Measurements from ENCODE around the gene OR1K1. TPM values are rescaled to one million over a fixed set of nuclear protein-coding genes. Genes with fewer than 3 reads are reported as not detected.
"Not testable (repeated sequence)": the region's sequence is repeated elsewhere in the genome, so short reads cannot be mapped to it uniquely, and the experiment has no call there.

Gene OR1K1
- total RNA-seq, 2 experiments from 2014 or later = not detected

DNA sequence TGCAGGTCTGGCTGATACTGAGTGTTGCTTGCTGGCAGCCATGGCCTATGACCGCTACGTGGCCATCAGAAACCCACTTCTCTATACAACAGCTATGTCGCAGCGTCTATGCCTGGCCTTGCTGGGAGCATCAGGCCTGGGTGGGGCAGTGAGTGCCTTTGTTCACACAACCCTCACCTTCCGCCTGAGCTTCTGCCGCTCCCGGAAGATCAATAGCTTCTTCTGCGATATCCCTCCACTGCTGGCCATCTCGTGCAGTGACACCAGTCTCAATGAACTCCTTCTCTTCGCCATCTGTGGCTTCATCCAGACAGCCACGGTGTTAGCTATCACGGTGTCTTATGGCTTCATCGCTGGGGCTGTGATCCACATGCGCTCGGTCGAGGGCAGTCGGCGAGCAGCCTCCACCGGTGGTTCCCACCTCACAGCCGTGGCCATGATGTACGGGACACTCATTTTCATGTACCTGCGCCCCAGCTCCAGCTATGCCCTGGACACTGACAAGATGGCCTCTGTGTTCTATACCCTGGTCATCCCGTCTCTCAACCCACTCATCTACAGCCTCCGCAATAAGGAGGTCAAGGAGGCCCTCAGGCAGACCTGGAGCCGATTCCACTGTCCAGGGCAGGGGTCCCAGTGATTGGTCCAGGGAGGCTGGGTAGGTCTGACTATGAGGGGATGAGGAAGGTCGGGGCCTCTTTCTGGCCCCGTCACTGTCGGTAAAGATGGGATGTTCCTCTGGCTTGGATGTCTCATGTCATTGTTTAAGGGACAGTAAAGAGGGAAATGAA is 10.5 kb upstream of the OR1K1 start:
- ATAC-seq (no peak), DNase-seq (no peak)
- ChIA-PET POLR2A (no interaction called here), CTCF (interaction anchor here (1.0 to 1.2 kb wide), 2 partner anchors 20 to 291 kb away, joined by 4 read pairs; no protein-coding TSS in a partner anchor)
- Mint-ChIP-seq H3K36me3 (ENCODE audit: low read depth) (no peaks in the 10 kb centered on the region), H3K4me3 (no peak overlapping the region), H3K4me1 (ENCODE audit: low read depth) (no peaks in the 10 kb centered on the region), H3K27me3 (ENCODE audit: low read depth) (no peaks in the 10 kb centered on the region), H3K27ac (no peak overlapping the region), H3K9me3 (ENCODE audit: insufficient read depth) (no peaks in the 10 kb centered on the region)

GRCh38 chr9:122791872-122792669 is 7.9 kb upstream of the OR1K1 start:
- Mint-ChIP-seq H3K4me3 (no peak overlapping the region), H3K4me1 (ENCODE audit: low read depth) (no peaks in the 10 kb centered on the region), H3K27ac (no peak overlapping the region), H3K27me3 (ENCODE audit: low read depth) (no peaks in the 10 kb centered on the region), H3K36me3 (ENCODE audit: low read depth) (no peaks in the 10 kb centered on the region), H3K9me3 (ENCODE audit: insufficient read depth) (no peaks in the 10 kb centered on the region)
- ChIA-PET CTCF (no interaction called here), POLR2A (no interaction called here)
- no peak for DNase-seq
- no peak for ATAC-seq

GRCh38 chr9:122797316-122798063 is 2.4 kb upstream of the OR1K1 start:
- POLR2A ChIA-PET = interaction anchor here (0.6 kb wide), 2 partner anchors 60 to 1772 kb away, joined by 3 to 4 read pairs; no protein-coding TSS in a partner anchor
- Mint-ChIP-seq H3K36me3 (ENCODE audit: low read depth) (no peaks in the 10 kb centered on the region), H3K27me3 (ENCODE audit: low read depth) (no peaks in the 10 kb centered on the region), H3K4me1 (ENCODE audit: low read depth) (no peaks in the 10 kb centered on the region), H3K4me3 (no peak overlapping the region), H3K9me3 (ENCODE audit: insufficient read depth) (no peaks in the 10 kb centered on the region), H3K27ac (no peak overlapping the region)
- DNase-seq (no peak), ATAC-seq (no peak)
- CTCF ChIA-PET = no interaction called here

- no peak overlapping the region for H3K4me3 Mint-ChIP-seq
- ATAC-seq (no peak), DNase-seq (no peak)
- H3K4me1 Mint-ChIP-seq (ENCODE audit: low read depth) = peaks cover 30% of the 10 kb centered on the region
- POLR2A ChIA-PET = no interaction called here
- peaks cover 3% of the 10 kb centered on the region for H3K9me3 Mint-ChIP-seq (ENCODE audit: insufficient read depth)
- H3K36me3 Mint-ChIP-seq (ENCODE audit: low read depth) = peaks cover 7% of the 10 kb centered on the region
- no peaks in the 10 kb centered on the region for H3K27me3 Mint-ChIP-seq (ENCODE audit: low read depth)
- CTCF ChIA-PET = interaction anchor here (2.5 to 5.7 kb wide), 3 partner anchors 308 to 708 kb away, joined by 13 to 102 read pairs (median 48); no protein-coding TSS in a partner anchor
- H3K27ac Mint-ChIP-seq = no peak overlapping the region
These were observed 6.7 kb downstream of the OR1K1 start for GRCh38 chr9:122806661-122807060.

DNA sequence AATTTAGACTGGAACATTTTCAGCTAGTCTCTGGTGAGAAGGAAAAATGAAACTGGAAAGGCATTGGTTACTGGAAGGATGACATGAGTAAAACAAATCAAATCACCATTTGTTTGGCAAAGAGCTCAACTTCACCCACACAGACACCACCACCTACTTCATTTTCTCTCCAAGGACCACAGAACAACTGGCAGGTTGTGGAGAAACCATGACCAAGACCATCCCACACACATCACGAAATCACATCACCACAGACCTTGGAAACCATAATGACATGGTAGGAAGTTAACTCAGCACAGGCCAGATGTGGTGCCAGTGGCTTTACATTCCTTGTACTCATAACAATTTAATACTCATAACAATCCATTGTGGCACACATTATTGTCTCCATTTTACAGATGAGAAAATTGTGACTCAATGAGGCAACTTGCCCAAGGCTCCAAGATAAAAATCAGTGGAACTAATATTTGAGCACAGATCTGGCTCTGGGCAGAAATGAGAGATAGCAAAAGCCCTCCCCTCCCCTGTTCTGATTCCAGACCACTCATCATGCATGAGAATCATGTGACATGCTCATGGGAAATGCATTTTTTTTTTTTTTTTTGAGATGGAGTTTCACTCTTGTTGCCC is 7.5 kb downstream of the OR1K1 start:
- ChIA-PET CTCF (interaction anchor here (1.5 to 5.7 kb wide), 5 partner anchors 309 to 708 kb away, joined by 8 to 102 read pairs (median 13); no protein-coding TSS in a partner anchor), POLR2A (interaction anchor here (0.5 kb wide), 1 partner anchor 1813 kb away, joined by 3 read pairs; no protein-coding TSS in a partner anchor)
- Mint-ChIP-seq H3K4me3 (no peak overlapping the region), H3K4me1 (ENCODE audit: low read depth) (peaks cover 30% of the 10 kb centered on the region), H3K9me3 (ENCODE audit: insufficient read depth) (peaks cover 3% of the 10 kb centered on the region), H3K27ac (no peak overlapping the region), H3K36me3 (ENCODE audit: low read depth) (peaks cover 7% of the 10 kb centered on the region), H3K27me3 (ENCODE audit: low read depth) (no peaks in the 10 kb centered on the region)
- ATAC-seq = no peak
- DNase-seq = peak; percentile 42

GRCh38 chr9:122808141-122808540 is 8.2 kb downstream of the OR1K1 start:
- ChIA-PET POLR2A (interaction anchor here (0.5 to 1.1 kb wide), 2 partner anchors 21 to 1812 kb away, joined by 3 read pairs; no protein-coding TSS in a partner anchor), CTCF (interaction anchor here (0.8 to 5.7 kb wide), 8 partner anchors 235 to 709 kb away, joined by 3 to 102 read pairs (median 10); no protein-coding TSS in a partner anchor)
- no peaks in the 10 kb centered on the region for H3K27me3 Mint-ChIP-seq (ENCODE audit: low read depth)
- H3K4me1 Mint-ChIP-seq (ENCODE audit: low read depth) = peaks cover 30% of the 10 kb centered on the region
- H3K4me3 Mint-ChIP-seq = no peak overlapping the region
- DNase-seq (peak; percentile 32), ATAC-seq (peak; percentile 72)
- H3K9me3 Mint-ChIP-seq (ENCODE audit: insufficient read depth) = peaks cover 3% of the 10 kb centered on the region
- H3K27ac Mint-ChIP-seq = peak overlapping the region; percentile 31
- peaks cover 7% of the 10 kb centered on the region for H3K36me3 Mint-ChIP-seq (ENCODE audit: low read depth)

DNA sequence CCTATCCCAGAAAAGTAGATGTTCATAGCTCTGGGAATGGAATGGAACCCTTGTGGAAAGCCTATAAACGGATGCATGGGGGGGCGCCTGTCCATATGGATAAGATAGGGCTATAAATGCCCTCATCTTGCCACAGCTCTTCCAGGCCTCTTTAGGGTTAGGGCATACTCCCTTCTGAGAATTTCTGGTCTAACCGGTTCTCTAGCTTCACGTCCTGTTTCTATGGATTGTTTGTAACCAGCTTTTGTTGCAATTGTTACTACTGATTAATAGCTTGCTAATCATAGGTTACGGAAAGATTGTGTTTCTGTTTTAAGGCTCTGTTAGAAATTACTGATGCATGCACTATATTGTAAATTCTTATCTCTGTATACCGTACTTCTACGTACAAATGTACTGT is 9.3 kb downstream of the OR1K1 start:
- H3K4me1 Mint-ChIP-seq (ENCODE audit: low read depth) = peaks cover 30% of the 10 kb centered on the region
- H3K4me3 Mint-ChIP-seq; H3K9me3 Mint-ChIP-seq (ENCODE audit: insufficient read depth); ATAC-seq; H3K36me3 Mint-ChIP-seq (ENCODE audit: low read depth); H3K27me3 Mint-ChIP-seq (ENCODE audit: low read depth); DNase-seq; H3K27ac Mint-ChIP-seq; POLR2A ChIA-PET: not testable (repeated sequence)
- CTCF ChIA-PET = interaction anchor here (0.8 to 5.7 kb wide), 8 partner anchors 20 to 710 kb away, joined by 3 to 102 read pairs (median 10); no protein-coding TSS in a partner anchor

DNA sequence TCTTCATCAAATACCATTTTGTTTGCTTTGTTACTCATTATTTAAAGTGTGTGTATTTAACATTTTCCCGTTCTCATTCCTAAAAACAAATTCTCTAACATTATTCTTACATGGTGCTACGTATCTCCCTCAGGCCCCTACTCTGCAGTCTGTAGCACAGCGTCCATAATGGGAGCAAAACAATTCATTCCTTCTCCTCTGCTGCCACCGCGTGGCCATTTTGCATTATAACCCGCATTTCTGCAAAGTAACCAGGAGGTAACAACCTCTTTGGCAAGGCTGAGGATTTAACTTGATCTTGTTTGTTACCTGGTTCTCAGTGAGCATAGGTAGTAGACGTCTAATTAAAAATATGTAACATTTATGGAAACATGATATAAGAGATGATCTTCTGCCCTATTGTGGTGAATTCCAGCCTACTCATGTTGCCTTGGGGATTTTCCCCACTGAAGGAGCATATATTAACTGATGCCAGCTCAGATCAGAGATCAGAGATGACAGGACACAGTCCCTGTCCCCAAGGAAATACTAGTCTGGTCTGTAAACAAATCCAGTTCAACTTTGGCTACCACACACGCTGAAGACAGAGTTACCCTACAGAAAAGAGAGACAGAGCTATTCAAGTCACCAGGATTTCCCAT is 10.5 kb downstream of the OR1K1 start:
- POLR2A ChIA-PET = interaction anchor here (0.8 kb wide), 1 partner anchor 546 kb away, joined by 3 read pairs; the partner anchor contains the start of genes MRRF and RBM18
- H3K27me3 Mint-ChIP-seq (ENCODE audit: low read depth) = no peaks in the 10 kb centered on the region
- H3K4me1 Mint-ChIP-seq (ENCODE audit: low read depth) = peaks cover 34% of the 10 kb centered on the region
- DNase-seq = peak; percentile 85
- H3K36me3 Mint-ChIP-seq (ENCODE audit: low read depth) = peaks cover 15% of the 10 kb centered on the region
- ATAC-seq = peak; percentile 73
- no peak overlapping the region for H3K27ac Mint-ChIP-seq
- no peak overlapping the region for H3K4me3 Mint-ChIP-seq
- peaks cover 3% of the 10 kb centered on the region for H3K9me3 Mint-ChIP-seq (ENCODE audit: insufficient read depth)
- CTCF ChIA-PET = interaction anchor here (0.7 to 5.7 kb wide), 13 partner anchors 16 to 712 kb away, joined by 3 to 102 read pairs (median 3); partner anchors contain the start of genes MRRF, RBM18 and ZBTB6

DNA sequence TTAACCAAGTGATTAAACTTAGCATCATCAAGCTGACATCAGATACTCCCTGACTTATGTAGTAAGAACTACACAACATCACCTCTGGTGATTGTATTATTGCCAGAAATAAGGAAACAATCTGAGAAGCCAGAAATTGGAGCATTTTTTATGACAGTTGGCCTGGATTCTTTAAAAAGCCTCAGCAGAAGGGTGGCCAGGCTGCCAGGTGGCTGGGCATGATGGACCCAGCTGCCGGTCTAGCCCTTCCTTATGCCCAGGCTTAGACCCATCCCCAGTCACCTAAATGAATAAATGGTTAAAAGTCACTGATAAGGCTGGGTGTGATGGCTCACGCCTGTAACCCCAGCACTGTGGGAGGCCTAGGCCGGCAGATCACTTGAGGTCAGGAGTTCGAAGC is 12.8 kb downstream of the OR1K1 start:
- peaks cover 21% of the 10 kb centered on the region for H3K36me3 Mint-ChIP-seq (ENCODE audit: low read depth)
- DNase-seq = no peak
- ATAC-seq = no peak
- no peaks in the 10 kb centered on the region for H3K9me3 Mint-ChIP-seq (ENCODE audit: insufficient read depth)
- ChIA-PET POLR2A (interaction anchor here (1.3 kb wide), 1 partner anchor 349 kb away, joined by 3 read pairs; no protein-coding TSS in a partner anchor), CTCF (interaction anchor here (0.9 to 2.5 kb wide), 3 partner anchors 314 to 350 kb away, joined by 3 to 6 read pairs (median 4); no protein-coding TSS in a partner anchor)
- H3K4me3 Mint-ChIP-seq = no peak overlapping the region
- peaks cover 41% of the 10 kb centered on the region for H3K4me1 Mint-ChIP-seq (ENCODE audit: low read depth)
- H3K27me3 Mint-ChIP-seq (ENCODE audit: low read depth) = no peaks in the 10 kb centered on the region
- no peak overlapping the region for H3K27ac Mint-ChIP-seq

- POLR2A ChIA-PET = no interaction called here
- ATAC-seq (no peak), DNase-seq (no peak)
- H3K4me3 Mint-ChIP-seq = no peak overlapping the region
- CTCF ChIA-PET = interaction anchor here (0.7 to 2.5 kb wide), 3 partner anchors 84 to 689 kb away, joined by 3 to 6 read pairs (median 4); no protein-coding TSS in a partner anchor
- H3K4me1 Mint-ChIP-seq (ENCODE audit: low read depth) = peaks cover 27% of the 10 kb centered on the region
- H3K27ac Mint-ChIP-seq = no peak overlapping the region
- peaks cover 22% of the 10 kb centered on the region for H3K36me3 Mint-ChIP-seq (ENCODE audit: low read depth)
- no peaks in the 10 kb centered on the region for H3K9me3 Mint-ChIP-seq (ENCODE audit: insufficient read depth)
- H3K27me3 Mint-ChIP-seq (ENCODE audit: low read depth) = no peaks in the 10 kb centered on the region
These were observed 14.6 kb downstream of the OR1K1 start for GRCh38 chr9:122814545-122814944.
